ENCODE data around the gene PADI4. TPM values are rescaled to one million over a fixed set of nuclear protein-coding genes. Genes with fewer than 3 reads are reported as not detected.

PADI4 gene
- total and polyA plus RNA-seq, 4 donors, result 0.32 to 6.1 (median 0.90) TPM

- Histone ChIP-seq H3K36me3 (ENCODE audit: control insufficient read depth in 4 of 4, insufficient read depth in 3 of 4, low read depth in 1 of 4, low read length in 3 of 4) (no peaks in the 10 kb centered on the region), H3K4me3 (ENCODE audit: low read depth in 1 of 3, low read length in 3 of 3) (no peak overlapping the region), H3K4me1 (ENCODE audit: control insufficient read depth in 4 of 4, insufficient read depth in 4 of 4, low read length in 3 of 4) (no peaks in the 10 kb centered on the region), H3K9ac (ENCODE audit: low read depth in 1 of 2, low read length in 2 of 2) (no peak overlapping the region), H3K27me3 (ENCODE audit: control insufficient read depth in 4 of 4, insufficient read depth in 4 of 4, low read length in 3 of 4) (peaks cover 0 to 5% (median 0%) of the 10 kb centered on the region in 4 donors), H3K27ac (ENCODE audit: low read depth in 1 of 2, low read length in 2 of 2) (no peak overlapping the region), H3K9me3 (ENCODE audit: control insufficient read depth in 4 of 4, low read length in 3 of 4) (peaks cover 0 to 11% (median 0%) of the 10 kb centered on the region in 4 donors)
- 79% methylated on average over 7 of the region's 7 CpGs for WGBS
- no peak for DNase-seq (ENCODE audit: low spot score)
- TF ChIP-seq, protein P1, sequence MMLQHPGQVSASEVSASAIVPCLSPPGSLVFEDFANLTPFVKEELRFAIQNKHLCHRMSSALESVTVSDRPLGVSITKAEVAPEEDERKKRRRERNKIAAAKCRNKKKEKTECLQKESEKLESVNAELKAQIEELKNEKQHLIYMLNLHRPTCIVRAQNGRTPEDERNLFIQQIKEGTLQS (IDR thresholded peaks at IDR 0.05), result no peak
- no peak for TF ChIP-seq SP1 (IDR thresholded peaks at IDR 0.05)
- TF ChIP-seq, protein P2, sequence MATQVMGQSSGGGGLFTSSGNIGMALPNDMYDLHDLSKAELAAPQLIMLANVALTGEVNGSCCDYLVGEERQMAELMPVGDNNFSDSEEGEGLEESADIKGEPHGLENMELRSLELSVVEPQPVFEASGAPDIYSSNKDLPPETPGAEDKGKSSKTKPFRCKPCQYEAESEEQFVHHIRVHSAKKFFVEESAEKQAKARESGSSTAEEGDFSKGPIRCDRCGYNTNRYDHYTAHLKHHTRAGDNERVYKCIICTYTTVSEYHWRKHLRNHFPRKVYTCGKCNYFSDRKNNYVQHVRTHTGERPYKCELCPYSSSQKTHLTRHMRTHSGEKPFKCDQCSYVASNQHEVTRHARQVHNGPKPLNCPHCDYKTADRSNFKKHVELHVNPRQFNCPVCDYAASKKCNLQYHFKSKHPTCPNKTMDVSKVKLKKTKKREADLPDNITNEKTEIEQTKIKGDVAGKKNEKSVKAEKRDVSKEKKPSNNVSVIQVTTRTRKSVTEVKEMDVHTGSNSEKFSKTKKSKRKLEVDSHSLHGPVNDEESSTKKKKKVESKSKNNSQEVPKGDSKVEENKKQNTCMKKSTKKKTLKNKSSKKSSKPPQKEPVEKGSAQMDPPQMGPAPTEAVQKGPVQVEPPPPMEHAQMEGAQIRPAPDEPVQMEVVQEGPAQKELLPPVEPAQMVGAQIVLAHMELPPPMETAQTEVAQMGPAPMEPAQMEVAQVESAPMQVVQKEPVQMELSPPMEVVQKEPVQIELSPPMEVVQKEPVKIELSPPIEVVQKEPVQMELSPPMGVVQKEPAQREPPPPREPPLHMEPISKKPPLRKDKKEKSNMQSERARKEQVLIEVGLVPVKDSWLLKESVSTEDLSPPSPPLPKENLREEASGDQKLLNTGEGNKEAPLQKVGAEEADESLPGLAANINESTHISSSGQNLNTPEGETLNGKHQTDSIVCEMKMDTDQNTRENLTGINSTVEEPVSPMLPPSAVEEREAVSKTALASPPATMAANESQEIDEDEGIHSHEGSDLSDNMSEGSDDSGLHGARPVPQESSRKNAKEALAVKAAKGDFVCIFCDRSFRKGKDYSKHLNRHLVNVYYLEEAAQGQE (IDR thresholded peaks at IDR 0.05), result no peak
Measured at GRCh38 chr1:17330856-17331255, 22.9 kb downstream of the PADI4 start.

DNA sequence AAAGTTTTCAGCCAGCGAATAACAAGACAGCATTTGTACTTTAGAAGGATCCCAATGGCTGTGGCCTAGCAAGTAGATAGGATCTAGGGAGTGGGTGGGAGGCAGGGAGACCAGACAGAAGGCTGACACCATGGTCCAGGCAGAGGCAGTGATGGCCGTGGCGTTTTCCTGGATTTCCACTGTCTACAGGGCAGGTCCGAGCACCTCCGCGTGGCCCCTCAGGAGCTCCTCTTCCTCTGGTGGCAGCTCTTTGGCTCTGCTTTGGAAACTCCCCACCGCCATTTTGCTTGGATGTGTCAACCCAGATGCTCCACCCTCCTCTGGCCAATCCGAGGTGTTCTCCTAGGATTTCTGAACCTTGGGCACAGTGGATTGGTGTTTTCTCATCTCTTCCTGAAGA is 25.1 kb downstream of the PADI4 start:
- Histone ChIP-seq H3K27ac (ENCODE audit: low read depth in 1 of 2, low read length in 2 of 2) (no peak overlapping the region), H3K36me3 (ENCODE audit: control insufficient read depth in 4 of 4, insufficient read depth in 3 of 4, low read depth in 1 of 4, low read length in 3 of 4) (no peaks in the 10 kb centered on the region), H3K9ac (ENCODE audit: low read depth in 1 of 2, low read length in 2 of 2) (no peak overlapping the region), H3K27me3 (ENCODE audit: control insufficient read depth in 4 of 4, insufficient read depth in 4 of 4, low read length in 3 of 4) (peaks cover 0 to 5% (median 0%) of the 10 kb centered on the region in 4 donors), H3K9me3 (ENCODE audit: control insufficient read depth in 4 of 4, low read length in 3 of 4) (peaks cover 0 to 11% (median 0%) of the 10 kb centered on the region in 4 donors), H3K4me3 (ENCODE audit: low read depth in 1 of 3, low read length in 3 of 3) (no peak overlapping the region), H3K4me1 (ENCODE audit: control insufficient read depth in 4 of 4, insufficient read depth in 4 of 4, low read length in 3 of 4) (no peaks in the 10 kb centered on the region)
- TF ChIP-seq HNF4G (IDR thresholded peaks at IDR 0.05), result no peak
- DNase-seq (ENCODE audit: low spot score), result no peak
- WGBS, result 87% methylated on average over 8 of the region's 8 CpGs

- no peak overlapping the region for H3K27ac ChIP-seq (ENCODE audit: low read depth in 1 of 2, low read length in 2 of 2)
- H3K4me3 ChIP-seq (ENCODE audit: low read depth in 1 of 3, low read length in 3 of 3), result no peak overlapping the region
- H3K9ac ChIP-seq (ENCODE audit: low read depth in 1 of 2, low read length in 2 of 2), result no peak overlapping the region
- TF ChIP-seq RXRA (IDR thresholded peaks at IDR 0.05) (no peak), SP1 (IDR thresholded peaks at IDR 0.05) (no peak), RAD21 (IDR thresholded peaks at IDR 0.05) (peak; percentile 67 to 75)
- TF ChIP-seq, protein P3, sequence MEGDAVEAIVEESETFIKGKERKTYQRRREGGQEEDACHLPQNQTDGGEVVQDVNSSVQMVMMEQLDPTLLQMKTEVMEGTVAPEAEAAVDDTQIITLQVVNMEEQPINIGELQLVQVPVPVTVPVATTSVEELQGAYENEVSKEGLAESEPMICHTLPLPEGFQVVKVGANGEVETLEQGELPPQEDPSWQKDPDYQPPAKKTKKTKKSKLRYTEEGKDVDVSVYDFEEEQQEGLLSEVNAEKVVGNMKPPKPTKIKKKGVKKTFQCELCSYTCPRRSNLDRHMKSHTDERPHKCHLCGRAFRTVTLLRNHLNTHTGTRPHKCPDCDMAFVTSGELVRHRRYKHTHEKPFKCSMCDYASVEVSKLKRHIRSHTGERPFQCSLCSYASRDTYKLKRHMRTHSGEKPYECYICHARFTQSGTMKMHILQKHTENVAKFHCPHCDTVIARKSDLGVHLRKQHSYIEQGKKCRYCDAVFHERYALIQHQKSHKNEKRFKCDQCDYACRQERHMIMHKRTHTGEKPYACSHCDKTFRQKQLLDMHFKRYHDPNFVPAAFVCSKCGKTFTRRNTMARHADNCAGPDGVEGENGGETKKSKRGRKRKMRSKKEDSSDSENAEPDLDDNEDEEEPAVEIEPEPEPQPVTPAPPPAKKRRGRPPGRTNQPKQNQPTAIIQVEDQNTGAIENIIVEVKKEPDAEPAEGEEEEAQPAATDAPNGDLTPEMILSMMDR (IDR thresholded peaks at IDR 0.05; ENCODE audit: low read depth, low read length, missing input control), result peak; percentile 76
- H3K36me3 ChIP-seq (ENCODE audit: control insufficient read depth in 4 of 4, insufficient read depth in 3 of 4, low read depth in 1 of 4, low read length in 3 of 4), result no peaks in the 10 kb centered on the region
- 31% methylated on average over 20 of the region's 20 CpGs for WGBS
- H3K9me3 ChIP-seq (ENCODE audit: control insufficient read depth in 4 of 4, low read length in 3 of 4), result no peaks in the 10 kb centered on the region
- no peaks in the 10 kb centered on the region for H3K4me1 ChIP-seq (ENCODE audit: control insufficient read depth in 4 of 4, insufficient read depth in 4 of 4, low read length in 3 of 4)
- H3K27me3 ChIP-seq (ENCODE audit: control insufficient read depth in 4 of 4, insufficient read depth in 4 of 4, low read length in 3 of 4), result peaks cover 0 to 5% (median 0%) of the 10 kb centered on the region in 4 donors
- peak; percentile 81 for DNase-seq (ENCODE audit: low spot score)
Measured at GRCh38 chr1:17335821-17336710, 28.1 kb downstream of the PADI4 start.
